WTC11 (cell line): ENCODE measurements around the gene HLCS. TPM values are rescaled to one million over a fixed set of nuclear protein-coding genes. Genes with fewer than 3 reads are reported as not detected.

ENCODE experiments used
- ATAC-seq: fragments of 200-7000 bp; cut with Tn5 transposase; 2 replicates; pipeline ENCODE4 v1.10.0; 2021; ENCODE audit warnings: mild to moderate bottlenecking, moderate library complexity
- CTCF ChIA-PET: fragments of 300-600 bp; sonication (Branson Sonifier 250); formaldehyde crosslinking; loops from one replicate; lab custom pipeline; 2021; ENCODE audit warnings: antibody characterized with exemption; lab: Charles Lee
- POLR2A ChIA-PET: fragments of 350-600 bp; sonication (Branson Sonifier 250); formaldehyde crosslinking; loops from one replicate; lab custom pipeline; 2021; ENCODE audit warnings: antibody characterized with exemption; lab: Charles Lee
- DNase-seq: peaks from one replicate; pipeline ENCODE4 v3.0.0; 2021; ENCODE audit warnings: low spot score
- H3K27ac Mint-ChIP-seq: 2 replicates; pipeline ENCODE4 v1.8.0; 2021; ENCODE audit warnings: mixed read lengths
- H3K27me3 Mint-ChIP-seq: 2 replicates; pipeline ENCODE4 v1.8.0; 2021; ENCODE audit warnings: low read depth, mild to moderate bottlenecking, moderate library complexity, mixed read lengths
- H3K36me3 Mint-ChIP-seq: 2 replicates; pipeline ENCODE4 v1.8.0; 2021; ENCODE audit warnings: mixed read lengths
- H3K4me1 Mint-ChIP-seq: 2 replicates; pipeline ENCODE4 v1.8.0; 2022; ENCODE audit warnings: mixed read lengths
- H3K4me3 Mint-ChIP-seq: 2 replicates; pipeline ENCODE4 v1.8.0; 2021; ENCODE audit warnings: mild to moderate bottlenecking, moderate library complexity, mixed read lengths
- H3K9me3 Mint-ChIP-seq: 2 replicates; pipeline ENCODE4 v1.8.0; 2021; ENCODE audit warnings: mixed read lengths
- AR ChIP-seq: fragments of 250-450 bp; sonication (Bioruptor Pico); IDR thresholded peaks from 2 replicates; pipeline ENCODE4 v1.9.0; 2021; ENCODE audit warnings: mild to moderate bottlenecking
- CREM ChIP-seq: sonication (generic); formaldehyde crosslinking; IDR thresholded peaks from 2 replicates; pipeline ENCODE4 v1.8.1; 2022; ENCODE audit warnings: mild to moderate bottlenecking, missing genetic modification reagents, moderate library complexity
- EMX1 ChIP-seq: fragments of 250-450 bp; sonication (Bioruptor Pico); IDR thresholded peaks from 2 replicates; pipeline ENCODE4 v1.8.0; 2021; ENCODE audit warnings: mild to moderate bottlenecking
- IRF2 ChIP-seq: sonication (generic); formaldehyde crosslinking; IDR thresholded peaks from 2 replicates; pipeline ENCODE4 v1.8.0; 2022; ENCODE audit warnings: low read depth, missing genetic modification reagents, borderline replicate concordance
- JUN ChIP-seq: sonication (generic); formaldehyde crosslinking; IDR thresholded peaks from 2 replicates; pipeline ENCODE4 v1.8.0; 2023; ENCODE audit warnings: mild to moderate bottlenecking, missing genetic modification reagents
- KAT7 ChIP-seq: sonication (generic); formaldehyde crosslinking; IDR thresholded peaks from 2 replicates; pipeline ENCODE4 v1.8.1; 2023; ENCODE audit warnings: missing genetic modification reagents, mild to moderate bottlenecking, borderline replicate concordance
- MYBL2 ChIP-seq: sonication (generic); formaldehyde crosslinking; IDR thresholded peaks from 2 replicates; pipeline ENCODE4 v1.8.1; 2023; ENCODE audit warnings: mild to moderate bottlenecking, moderate library complexity, missing genetic modification reagents
- NFE2L1 ChIP-seq: sonication (generic); formaldehyde crosslinking; IDR thresholded peaks from 2 replicates; pipeline ENCODE4 v1.8.1; 2023; ENCODE audit warnings: missing genetic modification reagents
- NR2C2 ChIP-seq: sonication (generic); formaldehyde crosslinking; IDR thresholded peaks from 2 replicates; pipeline ENCODE4 v1.8.0; 2022; ENCODE audit warnings: mild to moderate bottlenecking, missing genetic modification reagents
- NR3C1 ChIP-seq: sonication (generic); formaldehyde crosslinking; conservative IDR thresholded peaks from 2 replicates; pipeline ENCODE4 v1.8.1; 2023; ENCODE audit warnings: low read depth, mild to moderate bottlenecking, missing genetic modification reagents
- OVOL2 ChIP-seq: fragments of 250-450 bp; sonication (Bioruptor Pico); IDR thresholded peaks from 2 replicates; pipeline ENCODE4 v1.9.0; 2021; ENCODE audit warnings: mild to moderate bottlenecking, borderline replicate concordance
- PRRX2 ChIP-seq: fragments of 250-450 bp; sonication (Bioruptor Pico); IDR thresholded peaks from 2 replicates; pipeline ENCODE4 v1.8.0; 2021; ENCODE audit warnings: mild to moderate bottlenecking
- RELA ChIP-seq: sonication (generic); formaldehyde crosslinking; IDR thresholded peaks from 2 replicates; pipeline ENCODE4 v1.8.1; 2022; ENCODE audit warnings: missing genetic modification reagents, mild to moderate bottlenecking, borderline replicate concordance
- RORB ChIP-seq: fragments of 250-450 bp; sonication (Bioruptor Pico); IDR thresholded peaks from 2 replicates; pipeline ENCODE4 v1.9.0; 2021; ENCODE audit warnings: mild to moderate bottlenecking
- TCF7 ChIP-seq: sonication (generic); formaldehyde crosslinking; IDR thresholded peaks from 2 replicates; pipeline ENCODE4 v1.8.0; 2022; ENCODE audit warnings: mild to moderate bottlenecking, low read depth, missing genetic modification reagents, moderate library complexity
- TEAD4 ChIP-seq: sonication (generic); formaldehyde crosslinking; IDR thresholded peaks from 2 replicates; pipeline ENCODE4 v1.8.0; 2022; ENCODE audit warnings: mild to moderate bottlenecking, missing genetic modification reagents
- TP53 ChIP-seq: sonication (generic); formaldehyde crosslinking; IDR thresholded peaks from 2 replicates; pipeline ENCODE4 v1.8.1; 2023; ENCODE audit warnings: mild to moderate bottlenecking, missing genetic modification reagents
- USF1 ChIP-seq: sonication (generic); formaldehyde crosslinking; IDR thresholded peaks from 2 replicates; pipeline ENCODE4 v1.8.0; 2022; ENCODE audit warnings: mild to moderate bottlenecking, missing genetic modification reagents
- ZNF232 ChIP-seq: sonication (generic); formaldehyde crosslinking; IDR thresholded peaks from 2 replicates; pipeline ENCODE4 v1.8.0; 2022; ENCODE audit warnings: mild to moderate bottlenecking, missing genetic modification reagents
- ZNF281 ChIP-seq: sonication (generic); formaldehyde crosslinking; IDR thresholded peaks from 2 replicates; pipeline ENCODE4 v1.8.0; 2023; ENCODE audit warnings: mild to moderate bottlenecking, missing genetic modification reagents
- ZNF396 ChIP-seq: fragments of 250-450 bp; sonication (Bioruptor Pico); IDR thresholded peaks from 2 replicates; pipeline ENCODE4 v1.8.0; 2021; ENCODE audit warnings: mild to moderate bottlenecking, moderate library complexity, borderline replicate concordance
- total RNA-seq: library from RNA; stranded (reverse); gene quantifications from 3 replicates; pipeline ENCODE4 v1.2.3, GENCODE V29; 2021
- TF ChIP-seq, protein P1 (sequence below): sonication (generic); formaldehyde crosslinking; conservative IDR thresholded peaks from 2 replicates; pipeline ENCODE4 v1.8.1; 2023; ENCODE audit warnings: mild to moderate bottlenecking, low read depth, missing genetic modification reagents, moderate library complexity
- TF ChIP-seq, protein P2 (sequence below): sonication (generic); formaldehyde crosslinking; IDR thresholded peaks from 2 replicates; pipeline ENCODE4 v1.8.1; 2023; ENCODE audit warnings: mild to moderate bottlenecking, missing genetic modification reagents, moderate library complexity
- TF ChIP-seq, protein P3 (sequence below): sonication (generic); formaldehyde crosslinking; IDR thresholded peaks from 2 replicates; pipeline ENCODE4 v1.8.1; 2022; ENCODE audit warnings: mild to moderate bottlenecking, moderate library complexity, missing genetic modification reagents
- TF ChIP-seq, protein P4 (sequence below): sonication (generic); formaldehyde crosslinking; conservative IDR thresholded peaks from 2 replicates; pipeline ENCODE4 v1.8.1; 2022; ENCODE audit warnings: mild to moderate bottlenecking, missing genetic modification reagents

Gene HLCS
- total RNA-seq, 1 experiment from 2014 or later, result 9.3 TPM

- H3K4me3 Mint-ChIP-seq, result no peak overlapping the region
- peaks cover 31% of the 10 kb centered on the region for H3K4me1 Mint-ChIP-seq
- ATAC-seq (no peak), DNase-seq (no peak)
- no peaks in the 10 kb centered on the region for H3K9me3 Mint-ChIP-seq
- no peaks in the 10 kb centered on the region for H3K36me3 Mint-ChIP-seq
- CTCF ChIA-PET, result interaction anchor here (1.0 to 3.0 kb wide), 2 partner anchors 9 to 109 kb away, joined by 3 to 12 read pairs; no protein-coding TSS in a partner anchor
- POLR2A ChIA-PET, result no interaction called here
- no peak for TF ChIP-seq EMX1 (CRISPR knock-in tag)
- no peak for TF ChIP-seq RELA (CRISPR knock-in tag)
- TF ChIP-seq, protein P1, sequence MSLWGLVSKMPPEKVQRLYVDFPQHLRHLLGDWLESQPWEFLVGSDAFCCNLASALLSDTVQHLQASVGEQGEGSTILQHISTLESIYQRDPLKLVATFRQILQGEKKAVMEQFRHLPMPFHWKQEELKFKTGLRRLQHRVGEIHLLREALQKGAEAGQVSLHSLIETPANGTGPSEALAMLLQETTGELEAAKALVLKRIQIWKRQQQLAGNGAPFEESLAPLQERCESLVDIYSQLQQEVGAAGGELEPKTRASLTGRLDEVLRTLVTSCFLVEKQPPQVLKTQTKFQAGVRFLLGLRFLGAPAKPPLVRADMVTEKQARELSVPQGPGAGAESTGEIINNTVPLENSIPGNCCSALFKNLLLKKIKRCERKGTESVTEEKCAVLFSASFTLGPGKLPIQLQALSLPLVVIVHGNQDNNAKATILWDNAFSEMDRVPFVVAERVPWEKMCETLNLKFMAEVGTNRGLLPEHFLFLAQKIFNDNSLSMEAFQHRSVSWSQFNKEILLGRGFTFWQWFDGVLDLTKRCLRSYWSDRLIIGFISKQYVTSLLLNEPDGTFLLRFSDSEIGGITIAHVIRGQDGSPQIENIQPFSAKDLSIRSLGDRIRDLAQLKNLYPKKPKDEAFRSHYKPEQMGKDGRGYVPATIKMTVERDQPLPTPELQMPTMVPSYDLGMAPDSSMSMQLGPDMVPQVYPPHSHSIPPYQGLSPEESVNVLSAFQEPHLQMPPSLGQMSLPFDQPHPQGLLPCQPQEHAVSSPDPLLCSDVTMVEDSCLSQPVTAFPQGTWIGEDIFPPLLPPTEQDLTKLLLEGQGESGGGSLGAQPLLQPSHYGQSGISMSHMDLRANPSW (CRISPR knock-in tag), result no peak
- no peak for TF ChIP-seq NR2C2 (CRISPR knock-in tag)
- TF ChIP-seq ZNF232 (CRISPR knock-in tag), result no peak
- TF ChIP-seq NFE2L1, result no peak
- TF ChIP-seq, protein P2, sequence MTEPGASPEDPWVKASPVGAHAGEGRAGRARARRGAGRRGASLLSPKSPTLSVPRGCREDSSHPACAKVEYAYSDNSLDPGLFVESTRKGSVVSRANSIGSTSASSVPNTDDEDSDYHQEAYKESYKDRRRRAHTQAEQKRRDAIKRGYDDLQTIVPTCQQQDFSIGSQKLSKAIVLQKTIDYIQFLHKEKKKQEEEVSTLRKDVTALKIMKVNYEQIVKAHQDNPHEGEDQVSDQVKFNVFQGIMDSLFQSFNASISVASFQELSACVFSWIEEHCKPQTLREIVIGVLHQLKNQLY, result no peak
- TF ChIP-seq OVOL2 (CRISPR knock-in tag), result no peak
- no peak for TF ChIP-seq USF1 (CRISPR knock-in tag)
- no peak for TF ChIP-seq KAT7 (CRISPR knock-in tag)
- no peak overlapping the region for H3K27ac Mint-ChIP-seq
- H3K27me3 Mint-ChIP-seq, result peaks cover 37% of the 10 kb centered on the region
These were observed 221.0 kb downstream of the HLCS start for GRCh38 chr21:36745459-36745858.

DNA sequence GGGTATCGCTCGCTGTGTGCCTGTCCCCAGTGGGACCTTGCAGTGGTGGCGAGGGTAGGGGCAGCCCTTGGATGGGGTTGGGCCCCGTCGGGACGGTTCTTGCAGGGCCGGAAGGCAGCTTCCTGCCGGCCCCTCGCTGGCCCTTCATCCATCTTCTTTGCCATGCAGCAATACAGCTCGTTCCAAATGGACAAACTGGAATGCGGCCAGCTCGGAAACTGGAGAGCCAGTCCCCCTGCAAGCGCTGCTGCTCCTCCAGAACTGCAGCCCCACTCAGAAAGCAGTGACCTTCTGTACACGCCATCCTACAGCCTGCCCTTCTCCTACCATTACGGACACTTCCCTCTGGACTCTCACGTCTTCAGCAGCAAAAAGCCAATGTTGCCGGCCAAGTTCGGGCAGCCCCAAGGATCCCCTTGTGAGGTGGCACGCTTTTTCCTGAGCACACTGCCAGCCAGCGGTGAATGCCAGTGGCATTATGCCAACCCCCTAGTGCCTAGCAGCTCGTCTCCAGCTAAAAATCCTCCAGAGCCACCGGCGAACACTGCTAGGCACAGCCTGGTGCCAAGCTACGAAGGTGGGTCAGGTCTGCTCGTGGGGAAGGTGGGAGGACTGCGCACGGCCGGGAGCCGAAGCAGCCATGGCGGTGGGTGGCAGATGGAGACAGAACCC is 221.8 kb downstream of the HLCS start:
- peaks cover 24% of the 10 kb centered on the region for H3K4me1 Mint-ChIP-seq
- ATAC-seq, result no peak
- H3K27ac Mint-ChIP-seq, result no peak overlapping the region
- POLR2A ChIA-PET, result no interaction called here
- CTCF ChIA-PET, result interaction anchor here (0.6 to 3.0 kb wide), 5 partner anchors 10 to 335 kb away, joined by 3 to 12 read pairs (median 3); no protein-coding TSS in a partner anchor
- H3K9me3 Mint-ChIP-seq, result no peaks in the 10 kb centered on the region
- H3K4me3 Mint-ChIP-seq, result no peak overlapping the region
- peaks cover 32% of the 10 kb centered on the region for H3K27me3 Mint-ChIP-seq
- DNase-seq, result no peak
- H3K36me3 Mint-ChIP-seq, result no peaks in the 10 kb centered on the region
- TF ChIP-seq AR (CRISPR knock-in tag) (no peak), NR2C2 (CRISPR knock-in tag) (no peak), ZNF281 (no peak), IRF2 (no peak), ZNF396 (no peak), TP53 (CRISPR knock-in tag) (no peak), JUN (CRISPR knock-in tag) (no peak), CREM (no peak), PRRX2 (CRISPR knock-in tag) (no peak), TEAD4 (CRISPR knock-in tag) (no peak), MYBL2 (CRISPR knock-in tag) (no peak), NR3C1 (CRISPR knock-in tag) (no peak), TCF7 (CRISPR knock-in tag) (no peak), RORB (CRISPR knock-in tag) (no peak)
- TF ChIP-seq, protein P3, sequence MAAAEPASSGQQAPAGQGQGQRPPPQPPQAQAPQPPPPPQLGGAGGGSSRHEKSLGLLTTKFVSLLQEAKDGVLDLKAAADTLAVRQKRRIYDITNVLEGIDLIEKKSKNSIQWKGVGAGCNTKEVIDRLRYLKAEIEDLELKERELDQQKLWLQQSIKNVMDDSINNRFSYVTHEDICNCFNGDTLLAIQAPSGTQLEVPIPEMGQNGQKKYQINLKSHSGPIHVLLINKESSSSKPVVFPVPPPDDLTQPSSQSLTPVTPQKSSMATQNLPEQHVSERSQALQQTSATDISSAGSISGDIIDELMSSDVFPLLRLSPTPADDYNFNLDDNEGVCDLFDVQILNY, result no peak
- TF ChIP-seq, protein P4, sequence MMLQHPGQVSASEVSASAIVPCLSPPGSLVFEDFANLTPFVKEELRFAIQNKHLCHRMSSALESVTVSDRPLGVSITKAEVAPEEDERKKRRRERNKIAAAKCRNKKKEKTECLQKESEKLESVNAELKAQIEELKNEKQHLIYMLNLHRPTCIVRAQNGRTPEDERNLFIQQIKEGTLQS (CRISPR knock-in tag), result no peak
